Panc1 (cell line): ENCODE measurements around the gene BRD4. TPM values are rescaled to one million over a fixed set of nuclear protein-coding genes. Genes with fewer than 3 reads are reported as not detected.

Experiments used
- ATAC-seq: fragments of 200-7000 bp; cut with Tn5 transposase; 2 replicates; pipeline ENCODE4 v1.9.1; 2020; ENCODE audit warnings: mild to moderate bottlenecking, moderate library complexity
- BruUV-seq: library from RNA; stranded (reverse); fragments of 400-500 nt; replicated peaks from 2 replicates; lab custom pipeline; 2021; lab: Mats Ljungman, UMichigan
- CTCF ChIA-PET: fragments of 300-600 bp; sonication (Branson Sonifier 250); formaldehyde crosslinking; loops from one replicate; lab custom pipeline; 2022; ENCODE audit warnings: antibody characterized with exemption; lab: Charles Lee
- POLR2A ChIA-PET: fragments of 300-600 bp; sonication (Branson Sonifier 250); formaldehyde crosslinking; loops from one replicate; lab custom pipeline; 2022; ENCODE audit warnings: antibody characterized with exemption; lab: Charles Lee
- DNase-seq: peaks from one replicate; pipeline ENCODE4 v3.0.0-alpha.2; 2010; ENCODE audit warnings: low read depth, low spot score
- H3K27ac ChIP-seq: 2 replicates; pipeline ENCODE4 v1.5.1; 2011; ENCODE audit warnings: mild to moderate bottlenecking, low read length, inconsistent platforms
- H3K27me3 ChIP-seq: fragments of 200-500 bp; sonication (Bioruptor generic); 2 replicates; pipeline ENCODE4 v1.6.0; 2014; ENCODE audit warnings: low read length, inconsistent platforms; ENCODE audit not compliant: control insufficient read depth, insufficient read depth
- H3K36me3 ChIP-seq: fragments of 200-500 bp; sonication (Bioruptor generic); 2 replicates; pipeline ENCODE4 v1.5.1; 2014; ENCODE audit warnings: inconsistent platforms, mild to moderate bottlenecking, low read length, moderate library complexity; ENCODE audit not compliant: control insufficient read depth, insufficient read depth
- H3K4me1 ChIP-seq: 2 replicates; pipeline ENCODE4 v1.5.1; 2011; ENCODE audit warnings: inconsistent platforms, mild to moderate bottlenecking, low read length, moderate library complexity; ENCODE audit not compliant: control insufficient read depth, insufficient read depth
- H3K4me3 ChIP-seq, 2 experiments: 2 replicates each; pipeline ENCODE4 v1.5.1; 2011 to 2012; ENCODE audit warnings: low read depth in 2 of 2, low read length in 2 of 2, mild to moderate bottlenecking in 2 of 2, inconsistent platforms in 1 of 2, moderate library complexity in 1 of 2
- H3K9me3 ChIP-seq: fragments of 200-500 bp; sonication (Bioruptor generic); 2 replicates; pipeline ENCODE4 v1.5.1; 2014; ENCODE audit warnings: low read depth, mild to moderate bottlenecking, inconsistent platforms, low read length, moderate library complexity; ENCODE audit not compliant: control insufficient read depth, insufficient read depth
- CTCF ChIP-seq: fragments of 450-650 bp; IDR thresholded peaks from 2 replicates; pipeline ENCODE4 v1.5.1; 2017; ENCODE audit warnings: mild to moderate bottlenecking
- POLR2AphosphoS5 ChIP-seq: IDR thresholded peaks from 2 replicates; pipeline ENCODE4 v1.6.1; 2012; ENCODE audit warnings: mild to moderate bottlenecking, low read depth, low read length, moderate library complexity
- REST ChIP-seq, 2 experiments: IDR thresholded peaks; 2 replicates each; pipeline ENCODE4 v1.6.1; 2011 to 2012; ENCODE audit warnings: low read depth in 2 of 2, control low read depth in 1 of 2, low read length in 1 of 2, mild to moderate bottlenecking in 1 of 2, moderate library complexity in 1 of 2; ENCODE audit not compliant: insufficient read depth in 1 of 2
- SIN3A ChIP-seq: IDR thresholded peaks from 2 replicates; pipeline ENCODE4 v1.6.1; 2012; ENCODE audit warnings: low read depth, mild to moderate bottlenecking, low read length, moderate library complexity, borderline replicate concordance; ENCODE audit not compliant: insufficient read depth
- TCF7L2 ChIP-seq: IDR thresholded peaks from 2 replicates; pipeline ENCODE4 v1.6.1; 2011; ENCODE audit warnings: mild to moderate bottlenecking, low read depth, low read length, inconsistent platforms
- in situ Hi-C: cut with HindIII; loops from 2 replicates; pipeline ENCODE4 v1.10.0; 2016; ENCODE audit warnings: low sequenced_read_pairs, low pct_unique_long_range_greater_than_20kb
- intact Hi-C: fragments of 100-400 bp; cut with micrococcal nuclease; formaldehyde crosslinking; loops from one replicate; pipeline ENCODE4 v1.10.0; 2022; ENCODE audit not compliant: unreplicated experiment
- total RNA-seq: library from RNA; stranded (reverse); gene quantifications from one replicate; pipeline ENCODE4 v1.2.1, GENCODE V29; 2021; ENCODE audit not compliant: unreplicated experiment

The BRD4 gene
- total RNA-seq, 1 experiment from 2014 or later = 102 TPM

- POLR2A ChIA-PET = no interaction called here
- TF ChIP-seq POLR2AphosphoS5 (no peak), REST (IDR thresholded peaks at IDR 0.05; ENCODE audit: insufficient read depth in 1 of 2, low read depth in 2 of 2, low read length in 1 of 2) (no peak), TCF7L2 (no peak), SIN3A (no peak), CTCF (no peak)
- in situ Hi-C loops (no loop called here), intact Hi-C loops (no loop called here)
- ATAC-seq = no peak
- BruUV-seq = no TSS peak
- no peaks in the 10 kb centered on the region for H3K9me3 ChIP-seq
- H3K4me3 ChIP-seq = no peak overlapping the region
- peaks cover 7% of the 10 kb centered on the region; the same call in 1 of the 2 replicates for H3K4me1 ChIP-seq
- H3K36me3 ChIP-seq = no peaks in the 10 kb centered on the region; the same call in 1 of the 2 replicates
- H3K27me3 ChIP-seq = no peaks in the 10 kb centered on the region
- no peak overlapping the region for H3K27ac ChIP-seq
- DNase-seq = no peak
- CTCF ChIA-PET = no interaction called here
Measured at GRCh38 chr19:15373644-15374043, 41.3 kb upstream of the BRD4 start.

GRCh38 chr19:15372891-15373301 is 40.6 kb upstream of the BRD4 start:
- H3K4me3 ChIP-seq = no peak overlapping the region
- no TSS peak for BruUV-seq
- ATAC-seq (no peak), DNase-seq (no peak)
- ChIA-PET POLR2A (no interaction called here), CTCF (no interaction called here)
- TF ChIP-seq CTCF (no peak), TCF7L2 (no peak), REST (IDR thresholded peaks at IDR 0.05; ENCODE audit: insufficient read depth in 1 of 2, low read depth in 2 of 2, low read length in 1 of 2) (no peak), POLR2AphosphoS5 (no peak), SIN3A (no peak)
- in situ Hi-C loops = no loop called here
- H3K27ac ChIP-seq = no peak overlapping the region
- intact Hi-C loops = no loop called here
- H3K9me3 ChIP-seq = no peaks in the 10 kb centered on the region
- peaks cover 7% of the 10 kb centered on the region; the same call in 1 of the 2 replicates for H3K4me1 ChIP-seq
- no peaks in the 10 kb centered on the region for H3K27me3 ChIP-seq
- no peaks in the 10 kb centered on the region; the same call in 1 of the 2 replicates for H3K36me3 ChIP-seq
